Activated CD4-positive, alpha-beta memory T cell treated with anti-CD3 and anti-CD28 coated beads for 36 hours (primary cell): Measurements from ENCODE around the gene TMEM107. TPM values are rescaled to one million over a fixed set of nuclear protein-coding genes. Genes with fewer than 3 reads are reported as not detected.

Experiments used
- CTCF ChIA-PET: fragments of 350-600 bp; sonication (Branson Sonifier 250); formaldehyde crosslinking; loops from one replicate; lab custom pipeline; 2021; ENCODE audit warnings: antibody characterized with exemption, inconsistent platforms; lab: Charles Lee
- POLR2A ChIA-PET: fragments of 350-600 bp; sonication (Branson Sonifier 250); formaldehyde crosslinking; loops from one replicate; lab custom pipeline; 2021; ENCODE audit warnings: antibody characterized with exemption; lab: Charles Lee
- DNase-seq: peaks from one replicate; pipeline ENCODE4 v3.0.0-alpha.2; 2020
- H3K27ac Mint-ChIP-seq: one replicate; pipeline ENCODE4 v1.8.0; 2021; ENCODE audit warnings: mixed read lengths
- H3K27me3 Mint-ChIP-seq: one replicate; pipeline ENCODE4 v1.8.0; 2021; ENCODE audit warnings: mixed read lengths
- H3K36me3 Mint-ChIP-seq: one replicate; pipeline ENCODE4 v1.8.0; 2021; ENCODE audit warnings: mixed read lengths
- H3K4me1 Mint-ChIP-seq: one replicate; pipeline ENCODE4 v1.8.0; 2021; ENCODE audit warnings: low read depth, mixed read lengths
- H3K4me3 Mint-ChIP-seq: one replicate; pipeline ENCODE4 v1.8.0; 2021; ENCODE audit warnings: mild to moderate bottlenecking, mixed read lengths
- H3K9me3 Mint-ChIP-seq: one replicate; pipeline ENCODE4 v1.8.0; 2021; ENCODE audit warnings: mixed read lengths
- intact Hi-C: fragments of 100-400 bp; cut with micrococcal nuclease; formaldehyde crosslinking; loops from one replicate; pipeline ENCODE4 v1.15.1; 2023
- total RNA-seq, 2 experiments: library from RNA; stranded (reverse); gene quantifications; one replicate each; pipeline ENCODE4 v1.2.3, GENCODE V29; 2021

TMEM107 gene
- total RNA-seq, 2 experiments from 2014 or later: 32.6 to 35.3 TPM

DNA sequence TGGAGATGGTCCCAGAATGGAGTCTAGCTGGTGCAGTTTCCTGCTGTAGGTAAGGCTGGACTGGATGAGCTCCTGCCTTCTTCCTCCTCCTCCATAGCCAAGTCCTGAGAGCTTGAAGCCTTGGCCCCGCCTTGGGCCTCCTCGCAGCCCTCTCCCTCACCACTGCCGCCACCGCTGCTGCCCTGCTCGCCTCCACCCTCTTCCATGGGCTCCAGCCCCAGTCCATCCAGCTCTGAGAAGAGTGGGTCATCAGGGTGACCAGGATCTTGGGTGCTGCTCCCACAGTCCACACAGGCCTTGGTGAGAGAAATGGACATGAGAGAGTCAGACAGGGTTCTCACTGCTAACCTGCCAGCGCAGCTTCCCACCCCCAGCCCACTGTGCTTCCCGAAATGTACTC lies 35.1 kb downstream of the TMEM107 start:
- Mint-ChIP-seq H3K27me3 (peaks cover 1% of the 10 kb centered on the region), H3K36me3 (peaks cover 24% of the 10 kb centered on the region), H3K4me1 (peaks cover 2% of the 10 kb centered on the region), H3K9me3 (no peaks in the 10 kb centered on the region), H3K27ac (no peak overlapping the region), H3K4me3 (no peak overlapping the region)
- ChIA-PET CTCF (interaction anchor here (1.7 to 4.6 kb wide), 3 partner anchors 19 to 31 kb away, joined by 6 to 37 read pairs (median 8); no protein-coding TSS in a partner anchor), POLR2A (interaction anchor here (1.2 to 3.8 kb wide), 4 partner anchors 11 to 32 kb away, joined by 3 to 34 read pairs (median 4); partner anchors contain the start of gene PER1)
- intact Hi-C loops: no loop called here
- no peak for DNase-seq

GRCh38 chr17:8140065-8141029 lies 35.8 kb downstream of the TMEM107 start:
- peaks cover 19% of the 10 kb centered on the region for H3K36me3 Mint-ChIP-seq
- H3K4me3 Mint-ChIP-seq: no peak overlapping the region
- H3K4me1 Mint-ChIP-seq: peaks cover 2% of the 10 kb centered on the region
- ChIA-PET CTCF (interaction anchor here (0.8 to 4.6 kb wide), 12 partner anchors 10 to 80 kb away, joined by 3 to 37 read pairs (median 8); partner anchors contain the start of gene HES7), POLR2A (interaction anchor here (1.2 to 3.8 kb wide), 7 partner anchors 12 to 48 kb away, joined by 3 to 34 read pairs (median 4); partner anchors contain the start of gene PER1)
- DNase-seq: no peak
- intact Hi-C loops: no loop called here
- H3K27ac Mint-ChIP-seq: no peak overlapping the region
- peaks cover 1% of the 10 kb centered on the region for H3K27me3 Mint-ChIP-seq
- no peaks in the 10 kb centered on the region for H3K9me3 Mint-ChIP-seq

DNA sequence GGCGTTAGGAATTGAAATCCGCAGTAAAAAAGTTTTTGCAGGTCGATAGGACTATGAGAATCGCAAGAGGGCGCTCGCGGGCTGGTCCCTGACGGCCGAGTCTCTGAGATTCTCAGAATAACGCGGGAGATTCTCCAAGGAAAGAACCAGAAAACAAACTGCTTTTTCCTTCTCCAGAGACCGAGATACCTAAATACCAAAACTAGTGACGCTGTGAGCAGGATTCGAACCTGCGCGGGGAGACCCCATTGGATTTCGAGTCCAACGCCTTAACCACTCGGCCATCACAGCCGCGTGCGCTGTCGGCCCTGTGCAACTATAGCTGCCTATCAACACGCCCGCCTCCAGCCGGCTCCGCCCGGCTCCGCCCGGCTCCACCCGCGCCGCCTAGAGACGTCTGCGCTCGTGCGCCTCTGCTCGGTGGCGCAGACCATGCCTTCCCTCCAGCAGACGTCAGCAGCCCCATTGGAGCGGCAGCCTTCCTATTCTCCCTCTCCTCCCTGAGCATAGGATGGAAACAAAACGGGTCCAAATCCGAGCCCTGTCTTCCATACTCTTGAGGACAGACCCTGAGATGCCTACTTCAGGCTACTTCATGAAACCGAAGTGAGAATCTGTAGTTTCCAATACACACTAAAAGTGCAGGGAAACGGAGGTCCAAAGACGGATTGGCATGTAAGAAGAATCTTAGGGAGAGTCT lies 37.4 kb downstream of the TMEM107 start:
- POLR2A ChIA-PET: interaction anchor here (0.8 to 3.8 kb wide), 9 partner anchors 12 to 49 kb away, joined by 3 to 34 read pairs (median 6); partner anchors contain the start of gene PER1
- peaks cover 1% of the 10 kb centered on the region for H3K27me3 Mint-ChIP-seq
- H3K36me3 Mint-ChIP-seq: peaks cover 14% of the 10 kb centered on the region
- no peak overlapping the region for H3K4me3 Mint-ChIP-seq
- H3K9me3 Mint-ChIP-seq: no peaks in the 10 kb centered on the region
- H3K4me1 Mint-ChIP-seq: peaks cover 2% of the 10 kb centered on the region
- intact Hi-C loops: loop anchor here (1.0 to 5.0 kb wide), 10 partner anchors 12 to 298 kb away; partner anchors contain the start of genes CTC1, NDEL1 and SLC25A35
- DNase-seq: peak; percentile 98
- CTCF ChIA-PET: interaction anchor here (0.6 to 4.6 kb wide), 18 partner anchors 9 to 162 kb away, joined by 3 to 37 read pairs (median 8); partner anchors contain the start of genes ALOXE3, HES7 and PER1
- H3K27ac Mint-ChIP-seq: no peak overlapping the region

DNA sequence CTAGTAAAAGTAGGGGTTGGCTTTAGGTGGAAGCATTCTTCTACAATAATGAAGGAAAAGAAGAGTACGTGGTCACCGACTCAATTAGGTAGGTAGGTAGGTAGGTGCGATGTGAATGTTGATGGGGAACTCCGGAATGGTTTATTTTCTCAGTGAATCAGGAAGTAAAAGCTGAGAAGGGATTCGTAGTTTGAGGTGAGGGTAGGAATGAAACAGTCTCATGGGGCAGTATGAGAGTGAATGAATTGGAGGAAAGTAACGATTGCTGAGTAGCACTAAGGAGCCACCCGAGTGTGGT lies 37.9 kb downstream of the TMEM107 start:
- intact Hi-C loops: loop anchor here (1.0 to 5.0 kb wide), 5 partner anchors 13 to 299 kb away; partner anchors contain the start of genes NDEL1 and SLC25A35
- Mint-ChIP-seq H3K4me1 (peaks cover 2% of the 10 kb centered on the region), H3K4me3 (no peak overlapping the region), H3K36me3 (peaks cover 10% of the 10 kb centered on the region), H3K27ac (no peak overlapping the region), H3K9me3 (no peaks in the 10 kb centered on the region), H3K27me3 (peaks cover 1% of the 10 kb centered on the region)
- DNase-seq: no peak
- ChIA-PET CTCF (interaction anchor here (0.7 to 4.6 kb wide), 18 partner anchors 11 to 157 kb away, joined by 3 to 37 read pairs (median 6); partner anchors contain the start of genes ALOXE3, HES7, PER1 and SLC25A35), POLR2A (interaction anchor here (1.1 to 3.8 kb wide), 8 partner anchors 9 to 84 kb away, joined by 3 to 34 read pairs (median 7); partner anchors contain the start of gene PER1)

GRCh38 chr17:8137645-8138373 lies 38.4 kb downstream of the TMEM107 start:
- Mint-ChIP-seq H3K36me3 (peaks cover 9% of the 10 kb centered on the region), H3K9me3 (no peaks in the 10 kb centered on the region), H3K27me3 (peaks cover 1% of the 10 kb centered on the region), H3K4me3 (no peak overlapping the region), H3K4me1 (peaks cover 2% of the 10 kb centered on the region), H3K27ac (no peak overlapping the region)
- POLR2A ChIA-PET: interaction anchor here (1.1 to 3.0 kb wide), 6 partner anchors 9 to 84 kb away, joined by 3 to 28 read pairs (median 5); no protein-coding TSS in a partner anchor
- CTCF ChIA-PET: interaction anchor here (0.7 to 4.6 kb wide), 19 partner anchors 11 to 157 kb away, joined by 3 to 37 read pairs (median 6); partner anchors contain the start of genes ALOXE3, HES7, PER1 and SLC25A35
- no peak for DNase-seq
- intact Hi-C loops: loop anchor here (1.0 to 5.0 kb wide), 5 partner anchors 13 to 299 kb away; partner anchors contain the start of genes NDEL1 and SLC25A35

GRCh38 chr17:8133941-8134340 lies 42.2 kb downstream of the TMEM107 start:
- H3K9me3 Mint-ChIP-seq: no peaks in the 10 kb centered on the region
- H3K4me1 Mint-ChIP-seq: peaks cover 6% of the 10 kb centered on the region
- H3K27me3 Mint-ChIP-seq: no peaks in the 10 kb centered on the region
- CTCF ChIA-PET: interaction anchor here (0.7 to 2.3 kb wide), 5 partner anchors 13 to 60 kb away, joined by 4 to 7 read pairs (median 5); no protein-coding TSS in a partner anchor
- no peak for DNase-seq
- no peaks in the 10 kb centered on the region for H3K36me3 Mint-ChIP-seq
- POLR2A ChIA-PET: no interaction called here
- no peak overlapping the region for H3K4me3 Mint-ChIP-seq
- intact Hi-C loops: no loop called here
- no peak overlapping the region for H3K27ac Mint-ChIP-seq

- H3K27ac Mint-ChIP-seq: no peak overlapping the region
- no peaks in the 10 kb centered on the region for H3K27me3 Mint-ChIP-seq
- H3K4me1 Mint-ChIP-seq: peaks cover 6% of the 10 kb centered on the region
- DNase-seq: no peak
- no peaks in the 10 kb centered on the region for H3K9me3 Mint-ChIP-seq
- POLR2A ChIA-PET: no interaction called here
- CTCF ChIA-PET: interaction anchor here (0.7 to 2.3 kb wide), 5 partner anchors 13 to 59 kb away, joined by 4 to 7 read pairs (median 5); no protein-coding TSS in a partner anchor
- intact Hi-C loops: no loop called here
- H3K4me3 Mint-ChIP-seq: no peak overlapping the region
- no peaks in the 10 kb centered on the region for H3K36me3 Mint-ChIP-seq
These were observed 42.8 kb downstream of the TMEM107 start for GRCh38 chr17:8133399-8133798.

DNA sequence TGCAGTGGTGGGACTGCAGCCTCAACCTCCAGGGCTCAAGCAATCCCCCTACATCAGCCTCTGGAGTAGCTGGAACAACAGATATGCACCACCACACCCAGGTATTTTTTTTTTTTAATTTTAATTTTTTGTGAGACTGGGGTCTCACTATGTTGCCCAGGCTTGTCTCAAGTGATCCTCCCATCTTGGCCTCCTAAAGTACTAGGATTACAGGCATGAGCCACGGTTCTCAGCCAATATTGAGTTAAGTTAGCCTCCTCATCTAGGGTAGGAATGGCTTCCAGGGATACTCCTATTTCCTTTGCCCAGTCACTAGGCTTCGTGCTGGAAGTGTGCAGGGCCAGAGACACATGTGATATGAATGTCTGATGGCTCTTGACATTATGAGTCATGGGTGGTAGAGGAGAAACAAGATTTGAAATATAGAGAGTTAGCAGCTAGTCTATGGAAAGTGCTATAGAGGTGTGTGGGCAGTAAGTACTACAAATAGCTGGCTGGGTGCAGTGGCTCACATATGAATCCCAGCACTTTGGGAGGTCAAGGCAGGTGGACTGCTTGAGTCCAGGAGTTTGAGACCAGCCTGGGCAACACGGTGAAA lies 44.2 kb downstream of the TMEM107 start:
- Mint-ChIP-seq H3K27me3 (peaks cover 5% of the 10 kb centered on the region), H3K36me3 (no peaks in the 10 kb centered on the region), H3K4me3 (peak overlapping the region; percentile 1), H3K4me1 (peaks cover 10% of the 10 kb centered on the region), H3K9me3 (no peaks in the 10 kb centered on the region), H3K27ac (peak overlapping the region; percentile 14)
- no peak for DNase-seq
- ChIA-PET CTCF (interaction anchor here (0.6 to 0.9 kb wide), 2 partner anchors 58 to 123 kb away, joined by 4 to 5 read pairs; no protein-coding TSS in a partner anchor), POLR2A (interaction anchor here (1.7 kb wide), 1 partner anchor 41 kb away, joined by 9 read pairs; no protein-coding TSS in a partner anchor)
- intact Hi-C loops: no loop called here

- Mint-ChIP-seq H3K36me3 (peaks cover 3% of the 10 kb centered on the region), H3K27ac (no peak overlapping the region), H3K4me1 (peaks cover 39% of the 10 kb centered on the region), H3K9me3 (no peaks in the 10 kb centered on the region), H3K4me3 (no peak overlapping the region), H3K27me3 (peaks cover 23% of the 10 kb centered on the region)
- DNase-seq: no peak
- ChIA-PET POLR2A (interaction anchor here (1.0 to 2.0 kb wide), 2 partner anchors 10 to 45 kb away, joined by 3 to 10 read pairs; no protein-coding TSS in a partner anchor), CTCF (interaction anchor here (1.7 to 1.8 kb wide), 2 partner anchors 9 to 68 kb away, joined by 4 to 8 read pairs; partner anchors contain the start of gene ALOXE3)
- intact Hi-C loops: loop anchor here (10.0 kb wide), 1 partner anchor 693 kb away; the partner anchor contains the start of genes FGF11 and TMEM102
These were observed 47.9 kb downstream of the TMEM107 start for GRCh38 chr17:8128125-8128784.
